NOMO-1 (cell line): ENCODE data around the gene BLOC1S3.

Experiments
- DNase-seq, 2 experiments: peaks; one replicate each; lab custom pipeline; 2025; ENCODE audit not compliant: unreplicated experiment in 2 of 2; lab: John Stamatoyannopoulos, UW

The BLOC1S3 gene

DNA sequence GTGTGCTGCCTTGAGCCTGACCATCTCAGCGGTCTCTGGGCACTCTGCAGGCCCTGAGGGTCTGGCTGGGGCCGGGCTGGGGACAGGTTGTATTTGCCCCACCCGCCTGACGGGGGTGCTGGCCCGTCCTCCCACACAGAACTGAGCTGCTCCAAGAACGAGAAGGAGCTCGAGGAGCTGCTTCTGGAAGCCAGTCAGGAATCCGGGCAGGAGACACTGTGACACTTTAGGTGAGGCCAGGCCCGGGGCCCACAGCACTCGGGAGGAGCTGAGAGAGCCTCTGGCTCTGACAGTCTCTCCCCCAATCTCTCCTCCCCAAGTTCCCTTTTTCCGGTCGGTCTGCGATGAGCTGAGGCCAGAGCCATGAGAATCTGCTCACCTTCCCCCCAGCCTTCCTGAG is 32.3 kb upstream of the BLOC1S3 start:
- no peak for DNase-seq

DNA sequence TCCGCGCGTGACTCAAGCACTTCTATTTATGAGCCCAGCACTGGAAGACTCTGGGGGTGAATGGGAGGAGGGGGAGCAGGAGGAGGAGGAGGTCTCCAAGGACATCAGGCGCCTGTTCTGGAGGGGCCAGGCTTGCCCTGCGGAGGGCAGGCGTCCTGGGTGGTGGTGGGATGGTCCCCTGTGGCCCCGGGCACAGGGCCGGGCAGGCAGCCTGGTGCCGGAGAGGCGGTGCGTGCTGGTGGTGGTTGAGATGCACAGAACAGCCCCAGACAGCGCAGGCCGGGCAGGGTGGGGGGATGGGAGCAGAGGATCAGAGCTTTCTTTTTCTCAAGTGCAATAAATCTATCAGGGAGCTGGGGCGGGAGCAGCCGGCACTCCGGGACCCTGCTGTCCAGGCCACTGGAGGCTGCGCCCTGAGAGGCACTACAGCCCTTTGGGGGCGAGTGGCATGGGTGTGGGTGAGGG is 31.8 kb upstream of the BLOC1S3 start:
- DNase-seq = no peak

DNA sequence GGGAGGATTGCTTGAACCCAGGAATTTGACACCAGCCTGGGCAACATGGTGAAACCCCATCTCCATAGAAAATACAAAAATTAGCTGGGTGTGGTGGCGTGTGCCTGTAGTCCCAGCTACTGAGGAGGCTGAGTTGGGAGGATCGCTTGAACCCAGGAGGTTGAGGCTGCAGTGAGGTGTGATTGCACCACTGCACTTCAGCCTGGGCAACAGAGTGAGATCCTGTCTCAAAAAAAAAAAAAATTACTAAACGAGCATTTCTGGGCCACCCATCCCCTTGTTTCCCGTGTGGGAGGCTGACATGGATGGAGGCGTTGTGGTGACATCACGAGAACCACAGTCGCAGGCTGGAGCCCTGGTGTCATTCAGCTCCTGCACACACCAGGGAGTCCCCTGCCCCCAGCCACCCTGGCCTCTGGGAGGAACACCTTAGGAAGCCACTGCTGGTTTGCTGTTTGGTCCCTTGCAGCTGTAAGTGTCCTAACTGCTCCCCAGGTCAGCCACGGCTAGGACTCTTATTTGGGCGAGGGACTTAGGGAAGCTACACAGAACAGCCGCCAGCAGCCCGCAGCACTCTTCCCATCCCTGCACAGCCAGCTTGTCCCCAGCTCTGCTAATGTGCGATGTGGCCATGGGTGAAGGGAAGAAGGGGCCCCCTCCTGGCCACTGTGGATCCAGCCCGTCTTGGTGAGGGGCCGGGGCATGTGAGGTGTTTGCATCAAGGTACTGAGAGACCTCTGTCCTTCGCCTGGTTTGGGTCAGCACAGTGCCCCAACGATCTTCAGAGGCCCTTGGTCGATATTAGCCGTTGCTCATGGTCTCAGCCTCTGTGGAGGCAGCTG is 30.5 kb upstream of the BLOC1S3 start:
- DNase-seq = no peak

DNA sequence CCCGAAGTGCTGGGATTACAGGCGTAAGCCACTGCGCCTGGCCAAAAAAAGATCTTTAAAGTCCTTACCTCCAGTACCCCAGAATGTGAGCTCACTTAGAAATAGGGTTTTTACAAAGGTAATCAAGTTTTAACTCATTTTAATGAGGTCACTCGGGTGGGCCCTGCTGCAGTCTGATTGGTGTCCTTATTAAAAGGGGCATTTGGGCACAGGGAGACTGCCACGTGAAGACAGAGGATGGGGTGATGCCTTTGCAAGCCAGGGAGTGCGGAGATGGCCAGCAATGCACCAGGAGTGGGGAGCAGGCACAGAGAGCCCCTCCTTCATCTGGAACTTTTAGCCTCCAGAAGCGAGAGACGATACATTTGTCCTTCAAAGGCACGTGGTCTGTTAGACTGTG is 29.5 kb upstream of the BLOC1S3 start:
- DNase-seq = no peak

DNA sequence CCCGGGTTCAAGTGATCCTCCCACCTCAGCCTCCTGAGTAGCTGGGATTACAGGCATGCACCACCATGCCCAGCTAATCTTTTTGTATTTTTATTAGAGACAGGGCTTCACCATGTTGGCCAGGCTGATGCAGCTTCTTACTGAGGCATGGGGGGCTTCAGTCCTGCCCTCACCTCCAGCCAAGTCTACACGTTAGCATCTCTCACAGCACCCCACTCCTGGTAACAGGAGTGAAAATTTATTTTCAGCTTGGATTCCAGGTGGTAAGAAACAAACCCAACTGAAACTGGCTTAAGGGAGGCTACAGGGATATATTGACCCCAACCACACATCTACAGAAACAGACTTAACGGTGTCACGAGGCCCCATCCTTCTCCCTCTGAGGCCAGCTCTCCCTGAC is 28.4 kb upstream of the BLOC1S3 start:
- DNase-seq = no peak

DNA sequence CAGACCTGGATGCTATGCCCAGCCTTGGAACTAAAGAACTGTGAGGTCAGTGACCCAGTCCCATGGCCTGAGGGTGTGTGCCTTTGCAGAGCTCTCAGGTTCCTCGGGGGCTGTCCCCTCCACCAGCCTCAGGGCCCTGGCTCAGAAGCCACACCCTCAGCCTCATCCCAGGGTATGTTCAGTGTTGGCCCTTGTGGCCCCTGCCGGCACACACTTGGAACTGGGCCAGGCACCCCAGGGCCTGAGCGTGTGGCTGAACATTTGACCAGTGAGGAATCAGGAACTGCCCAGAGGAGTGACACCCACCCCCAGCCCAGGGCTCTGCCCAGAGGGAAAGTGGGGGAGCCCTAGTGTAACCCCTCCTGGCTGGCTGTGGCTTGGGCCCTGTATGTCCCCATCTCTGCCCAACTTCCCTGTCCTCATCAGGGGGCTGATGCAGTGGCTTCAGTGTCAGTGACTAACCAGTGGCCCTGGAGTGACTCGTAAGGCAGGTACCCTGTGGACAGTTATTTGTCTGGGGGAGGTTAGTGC is 27.8 kb upstream of the BLOC1S3 start:
- DNase-seq = no peak

DNA sequence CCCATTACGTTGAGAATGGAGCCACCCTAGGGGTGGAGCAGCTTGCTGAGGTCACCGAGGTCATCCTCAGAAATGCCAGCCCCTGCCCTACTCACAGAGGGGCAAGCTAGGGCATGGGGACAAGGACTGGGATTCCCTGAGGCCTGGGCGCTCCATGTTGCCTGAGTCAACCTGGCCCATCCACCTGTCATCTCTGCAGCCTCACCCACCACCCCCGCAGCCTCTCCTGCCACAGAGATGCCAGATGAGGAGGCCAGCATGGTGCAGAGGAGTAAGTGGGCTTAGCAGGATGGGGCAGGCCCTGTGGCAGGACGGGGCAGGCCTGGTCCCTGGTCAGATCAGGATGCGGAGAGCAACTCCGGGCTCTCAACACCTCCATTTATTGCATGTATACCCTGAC is 27.3 kb upstream of the BLOC1S3 start:
- no peak for DNase-seq

- no peak for DNase-seq
Observed at GRCh38 chr19:45151821-45152503, 26.6 kb upstream of the BLOC1S3 start.

- no peak for DNase-seq
Observed at GRCh38 chr19:45152504-45153338, 25.9 kb upstream of the BLOC1S3 start.

DNA sequence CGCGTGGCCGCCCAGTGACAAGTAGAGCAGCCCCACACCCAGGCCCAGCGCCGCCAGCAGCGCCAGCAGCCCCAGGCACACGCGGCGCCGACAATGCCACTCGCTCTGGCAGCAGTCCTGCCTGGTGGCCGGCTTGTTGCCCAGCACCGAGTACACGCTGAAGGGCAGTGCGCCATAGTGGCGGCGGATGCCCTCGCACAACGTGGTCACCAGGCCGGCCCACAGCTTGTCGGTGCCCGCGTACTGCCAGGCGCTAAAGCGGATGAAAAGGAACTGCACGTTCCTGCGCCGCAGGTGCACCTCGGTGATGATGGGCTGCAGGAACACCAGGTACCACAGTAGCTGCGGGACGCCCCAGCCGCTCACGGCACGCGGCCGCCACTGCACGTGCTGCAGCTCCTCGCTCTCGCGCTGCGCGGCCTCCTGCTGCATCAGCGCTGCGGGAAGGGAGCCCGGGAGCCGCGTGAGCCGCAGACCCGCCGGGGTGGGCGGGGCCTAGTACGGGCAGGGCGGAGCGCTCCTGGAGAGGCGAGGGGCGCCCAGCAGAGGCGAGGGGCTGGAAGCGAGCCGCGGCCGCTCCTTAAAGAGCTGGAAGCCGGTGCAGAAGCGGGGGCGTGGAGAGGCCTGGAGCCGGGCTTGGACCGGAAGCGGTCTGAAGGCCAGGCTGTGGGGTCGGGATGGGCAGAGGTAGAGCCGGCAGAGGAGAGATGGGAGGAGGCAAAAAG is 25.1 kb upstream of the BLOC1S3 start:
- peak in 1 of 2 experiments; percentile 16 for DNase-seq

- no peak for DNase-seq
Observed at GRCh38 chr19:45154064-45154827, 24.3 kb upstream of the BLOC1S3 start.

DNA sequence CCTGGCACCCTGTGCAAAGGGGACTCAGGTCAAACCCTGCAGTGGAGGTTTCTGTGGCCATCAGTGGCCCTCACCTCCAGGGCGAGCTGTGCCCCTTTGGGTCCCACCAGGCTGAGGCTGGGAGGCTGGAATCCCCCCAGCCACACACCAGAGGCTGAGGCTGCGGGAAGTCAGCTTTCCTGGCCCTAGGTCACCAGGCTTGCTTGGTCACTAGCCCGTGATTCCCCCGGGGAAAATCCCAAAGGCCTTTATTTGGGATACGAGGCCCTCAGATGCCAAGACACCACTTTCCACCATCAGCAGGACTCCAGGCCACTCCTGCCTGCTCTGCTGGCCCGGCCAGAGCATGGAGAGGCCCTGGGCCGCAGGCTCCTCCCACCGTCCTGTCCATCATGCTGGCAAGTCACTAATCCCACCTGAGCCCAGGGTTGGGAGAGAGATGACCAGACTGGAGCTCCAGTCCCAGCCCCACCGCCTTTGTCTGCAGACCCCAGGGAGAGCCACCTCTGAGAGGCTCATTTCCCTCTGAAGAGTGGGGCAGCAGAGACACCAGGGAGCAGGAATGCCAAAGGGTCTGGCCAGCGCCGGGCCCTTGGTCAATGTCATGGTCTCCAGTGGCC is 22.5 kb upstream of the BLOC1S3 start:
- no peak for DNase-seq

DNA sequence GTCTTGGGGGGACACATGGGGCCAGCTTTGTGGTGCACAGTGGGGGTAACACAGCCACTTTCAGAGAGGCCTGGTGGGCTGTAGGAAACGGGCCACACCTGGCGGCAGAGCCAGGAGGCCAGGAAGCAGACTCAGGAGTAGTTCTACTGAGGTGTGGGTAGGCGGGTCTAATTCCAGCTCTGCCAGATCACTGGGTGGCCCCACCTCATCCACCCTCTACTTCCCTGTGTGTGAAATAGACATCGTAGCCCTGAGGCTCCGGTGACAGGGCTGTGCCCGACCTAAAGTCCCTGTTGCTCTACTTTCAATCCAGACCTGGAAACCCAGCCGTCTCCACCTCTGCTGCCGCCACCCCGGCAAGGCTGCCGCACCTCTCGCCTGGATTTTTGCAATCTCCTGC is 21.8 kb upstream of the BLOC1S3 start:
- DNase-seq = no peak

GRCh38 chr19:45158503-45159209 is 19.9 kb upstream of the BLOC1S3 start:
- no peak for DNase-seq

- no peak for DNase-seq
Observed at GRCh38 chr19:45159210-45159970, 19.2 kb upstream of the BLOC1S3 start.

DNA sequence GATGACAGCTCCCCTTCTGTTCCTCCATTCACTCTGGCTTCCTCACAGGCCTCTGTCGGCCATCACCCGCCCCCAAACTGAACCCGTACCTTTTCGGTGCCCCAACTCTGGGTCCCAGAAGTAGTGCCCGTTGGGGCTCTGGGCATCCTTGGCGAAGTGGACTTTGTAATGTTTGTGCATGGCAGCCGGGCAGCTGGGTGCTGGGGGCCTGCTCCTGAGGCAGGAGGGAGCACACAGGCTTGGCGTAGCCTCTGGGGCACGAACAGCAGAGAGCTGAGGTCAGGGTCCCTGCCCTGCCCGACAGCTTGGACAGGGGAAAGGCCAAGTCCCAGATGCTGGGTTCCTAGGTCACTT is 18.6 kb upstream of the BLOC1S3 start:
- DNase-seq = no peak

DNA sequence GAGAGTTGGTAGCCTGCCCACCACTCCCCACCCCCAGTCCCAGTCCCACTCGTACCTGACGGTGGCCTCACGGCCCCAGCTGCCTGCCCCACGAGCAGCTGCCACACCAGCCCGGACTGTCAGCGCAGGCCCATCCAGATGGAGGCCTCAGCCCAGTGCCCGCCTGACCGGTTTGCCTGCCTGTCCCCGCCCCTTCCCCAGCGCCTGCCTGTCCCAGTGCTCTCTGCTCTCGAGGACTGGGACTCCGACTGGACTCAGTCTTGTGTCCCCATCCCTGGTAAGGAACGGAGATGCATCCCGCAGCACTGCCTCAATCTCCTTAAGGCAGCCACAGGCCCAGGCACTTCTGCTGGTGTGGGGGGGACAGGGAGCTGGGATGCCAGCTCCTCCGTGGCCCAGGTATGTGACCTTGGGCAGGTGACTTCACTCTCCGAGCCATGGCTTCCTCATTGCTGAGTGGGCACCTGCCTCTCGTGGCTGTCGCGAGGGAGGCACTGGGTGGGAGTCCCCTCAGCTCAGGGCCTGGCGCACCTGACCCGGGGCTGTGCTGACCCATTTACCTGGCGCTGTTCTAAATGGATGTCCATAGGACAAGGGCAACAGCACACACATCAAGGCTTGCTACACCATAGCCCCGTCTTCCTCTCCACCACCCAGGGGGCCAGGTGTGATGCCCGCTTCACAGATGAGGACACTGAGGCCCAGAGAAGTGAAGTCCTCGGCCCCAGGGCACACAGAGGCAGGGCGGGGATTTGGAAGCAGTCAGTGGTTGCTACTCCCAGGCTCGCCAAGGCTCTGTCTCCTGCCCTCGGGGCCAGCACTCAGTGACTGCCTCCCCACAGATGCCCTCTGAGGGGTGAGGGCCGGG is 17.5 kb upstream of the BLOC1S3 start, which contains the start of gene NKPD1:
Gene NKPD1 (minus strand): TSS at position 113 of the 868 bp plus-strand sequence. CDS start 832 bp downstream, outside the sequence.
- no peak for DNase-seq
